ENCODE measurements around the gene NANOS1.

- TF ChIP-seq, protein P1, sequence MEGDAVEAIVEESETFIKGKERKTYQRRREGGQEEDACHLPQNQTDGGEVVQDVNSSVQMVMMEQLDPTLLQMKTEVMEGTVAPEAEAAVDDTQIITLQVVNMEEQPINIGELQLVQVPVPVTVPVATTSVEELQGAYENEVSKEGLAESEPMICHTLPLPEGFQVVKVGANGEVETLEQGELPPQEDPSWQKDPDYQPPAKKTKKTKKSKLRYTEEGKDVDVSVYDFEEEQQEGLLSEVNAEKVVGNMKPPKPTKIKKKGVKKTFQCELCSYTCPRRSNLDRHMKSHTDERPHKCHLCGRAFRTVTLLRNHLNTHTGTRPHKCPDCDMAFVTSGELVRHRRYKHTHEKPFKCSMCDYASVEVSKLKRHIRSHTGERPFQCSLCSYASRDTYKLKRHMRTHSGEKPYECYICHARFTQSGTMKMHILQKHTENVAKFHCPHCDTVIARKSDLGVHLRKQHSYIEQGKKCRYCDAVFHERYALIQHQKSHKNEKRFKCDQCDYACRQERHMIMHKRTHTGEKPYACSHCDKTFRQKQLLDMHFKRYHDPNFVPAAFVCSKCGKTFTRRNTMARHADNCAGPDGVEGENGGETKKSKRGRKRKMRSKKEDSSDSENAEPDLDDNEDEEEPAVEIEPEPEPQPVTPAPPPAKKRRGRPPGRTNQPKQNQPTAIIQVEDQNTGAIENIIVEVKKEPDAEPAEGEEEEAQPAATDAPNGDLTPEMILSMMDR (IDR thresholded peaks at IDR 0.05; ENCODE audit: low read depth, low read length): no peak
- no peak for TF ChIP-seq EZH2phosphoT487 (IDR thresholded peaks at IDR 0.05; ENCODE audit: low read depth)
Observed at GRCh38 chr10:119061926-119062325, 32.4 kb downstream of the NANOS1 start.
